ENCODE data around the gene TOMM5. TPM values are rescaled to one million over a fixed set of nuclear protein-coding genes. Genes with fewer than 3 reads are reported as not detected.
A peak's percentile ranks its signal among the peaks of the same experiment; 100 is the strongest.

TOMM5 gene
- total RNA-seq, 1 donor from 2014 or later, result 52.5 TPM

- Mint-ChIP-seq H3K4me1 (ENCODE audit: unreplicated experiment) (peaks cover 30% of the 10 kb centered on the region), H3K4me3 (ENCODE audit: unreplicated experiment) (peak within 1 kb of the TSS; percentile 90)
Measured at GRCh38 chr9:37575921-37576721, 16.3 kb downstream of the TOMM5 start, which contains the start of gene FBXO10. FBXO10 (minus strand) TSS chr9:37576380; CDS start chr9:37541768, 34,612 bp downstream.

GRCh38 chr9:37575511-37575914 is 16.9 kb downstream of the TOMM5 start:
- Mint-ChIP-seq H3K27ac (ENCODE audit: unreplicated experiment) (peak overlapping the region; percentile 24), H3K36me3 (ENCODE audit: low read depth, unreplicated experiment) (no peaks in the 10 kb centered on the region), H3K4me3 (ENCODE audit: unreplicated experiment) (peak overlapping the region; percentile 90), H3K9me3 (ENCODE audit: unreplicated experiment) (no peaks in the 10 kb centered on the region), H3K4me1 (ENCODE audit: unreplicated experiment) (peaks cover 30% of the 10 kb centered on the region), H3K27me3 (ENCODE audit: unreplicated experiment) (peaks cover 3% of the 10 kb centered on the region)
- no peak for TF ChIP-seq CTCF (IDR thresholded peaks at IDR 0.05; ENCODE audit: unreplicated experiment)
- no peak for DNase-seq (ENCODE audit: low spot score)

More at GRCh38 chr9:37575921-37576721, 16.3 kb downstream of the TOMM5 start, which contains the start of gene FBXO10:
- H3K36me3 Mint-ChIP-seq (ENCODE audit: low read depth, unreplicated experiment), result no peaks in the 10 kb centered on the region
- no peak for TF ChIP-seq CTCF (IDR thresholded peaks at IDR 0.05; ENCODE audit: unreplicated experiment)
- peak within 1 kb of the TSS; percentile 24 for H3K27ac Mint-ChIP-seq (ENCODE audit: unreplicated experiment)
- DNase-seq (ENCODE audit: low spot score), result peak; percentile 73
- H3K27me3 Mint-ChIP-seq (ENCODE audit: unreplicated experiment), result peaks cover 3% of the 10 kb centered on the region
- no peaks in the 10 kb centered on the region for H3K9me3 Mint-ChIP-seq (ENCODE audit: unreplicated experiment)

- DNase-seq (ENCODE audit: low spot score), result no peak
- Mint-ChIP-seq H3K9me3 (ENCODE audit: unreplicated experiment) (no peaks in the 10 kb centered on the region), H3K27me3 (ENCODE audit: unreplicated experiment) (peaks cover 3% of the 10 kb centered on the region), H3K27ac (ENCODE audit: unreplicated experiment) (peak overlapping the region; percentile 15), H3K36me3 (ENCODE audit: low read depth, unreplicated experiment) (no peaks in the 10 kb centered on the region), H3K4me3 (ENCODE audit: unreplicated experiment) (peak overlapping the region; percentile 90), H3K4me1 (ENCODE audit: unreplicated experiment) (peaks cover 30% of the 10 kb centered on the region)
- no peak for TF ChIP-seq CTCF (IDR thresholded peaks at IDR 0.05; ENCODE audit: unreplicated experiment)
Measured at GRCh38 chr9:37575001-37575400, 17.4 kb downstream of the TOMM5 start.

- Mint-ChIP-seq H3K36me3 (ENCODE audit: low read depth, unreplicated experiment) (no peaks in the 10 kb centered on the region), H3K27ac (ENCODE audit: unreplicated experiment) (peak overlapping the region; percentile 97), H3K4me1 (ENCODE audit: unreplicated experiment) (peaks cover 30% of the 10 kb centered on the region), H3K9me3 (ENCODE audit: unreplicated experiment) (no peaks in the 10 kb centered on the region), H3K4me3 (ENCODE audit: unreplicated experiment) (peak overlapping the region; percentile 70), H3K27me3 (ENCODE audit: unreplicated experiment) (peaks cover 3% of the 10 kb centered on the region)
- no peak for TF ChIP-seq CTCF (IDR thresholded peaks at IDR 0.05; ENCODE audit: unreplicated experiment)
- DNase-seq (ENCODE audit: low spot score), result peak; percentile 23
Measured at GRCh38 chr9:37574241-37574721, 18.1 kb downstream of the TOMM5 start.

- Mint-ChIP-seq H3K27ac (ENCODE audit: unreplicated experiment) (no peak overlapping the region), H3K4me3 (ENCODE audit: unreplicated experiment) (no peak overlapping the region), H3K9me3 (ENCODE audit: unreplicated experiment) (no peaks in the 10 kb centered on the region), H3K4me1 (ENCODE audit: unreplicated experiment) (peaks cover 24% of the 10 kb centered on the region), H3K36me3 (ENCODE audit: low read depth, unreplicated experiment) (peaks cover 4% of the 10 kb centered on the region), H3K27me3 (ENCODE audit: unreplicated experiment) (peaks cover under 1% of the 10 kb centered on the region)
- no peak for TF ChIP-seq CTCF (IDR thresholded peaks at IDR 0.05; ENCODE audit: unreplicated experiment)
- no peak for DNase-seq (ENCODE audit: low spot score)
Measured at GRCh38 chr9:37571282-37571681, 21.1 kb downstream of the TOMM5 start.

Data from endothelial cell (in vitro differentiated cells).